ENCODE data around the gene GRID2.

- TF ChIP-seq, protein P1, sequence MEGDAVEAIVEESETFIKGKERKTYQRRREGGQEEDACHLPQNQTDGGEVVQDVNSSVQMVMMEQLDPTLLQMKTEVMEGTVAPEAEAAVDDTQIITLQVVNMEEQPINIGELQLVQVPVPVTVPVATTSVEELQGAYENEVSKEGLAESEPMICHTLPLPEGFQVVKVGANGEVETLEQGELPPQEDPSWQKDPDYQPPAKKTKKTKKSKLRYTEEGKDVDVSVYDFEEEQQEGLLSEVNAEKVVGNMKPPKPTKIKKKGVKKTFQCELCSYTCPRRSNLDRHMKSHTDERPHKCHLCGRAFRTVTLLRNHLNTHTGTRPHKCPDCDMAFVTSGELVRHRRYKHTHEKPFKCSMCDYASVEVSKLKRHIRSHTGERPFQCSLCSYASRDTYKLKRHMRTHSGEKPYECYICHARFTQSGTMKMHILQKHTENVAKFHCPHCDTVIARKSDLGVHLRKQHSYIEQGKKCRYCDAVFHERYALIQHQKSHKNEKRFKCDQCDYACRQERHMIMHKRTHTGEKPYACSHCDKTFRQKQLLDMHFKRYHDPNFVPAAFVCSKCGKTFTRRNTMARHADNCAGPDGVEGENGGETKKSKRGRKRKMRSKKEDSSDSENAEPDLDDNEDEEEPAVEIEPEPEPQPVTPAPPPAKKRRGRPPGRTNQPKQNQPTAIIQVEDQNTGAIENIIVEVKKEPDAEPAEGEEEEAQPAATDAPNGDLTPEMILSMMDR (IDR thresholded peaks at IDR 0.05) = no peak
- TF ChIP-seq ZFX (IDR thresholded peaks at IDR 0.05; ENCODE audit: borderline replicate concordance) = no peak
Observed at GRCh38 chr4:93182722-93183121, 879.0 kb downstream of the GRID2 start.
